IMR-90 (cell line): ENCODE results near the gene UNC5B. TPM values are rescaled to one million over a fixed set of nuclear protein-coding genes. Genes with fewer than 3 reads are reported as not detected.

ENCODE experiments used
- ATAC-seq: fragments of 200-7000 bp; cut with Tn5 transposase; 2 replicates; pipeline ENCODE4 v1.9.1; 2020; ENCODE audit warnings: low read depth, mild to moderate bottlenecking, moderate library complexity
- BruUV-seq: library from RNA; stranded (reverse); fragments of 400-500 nt; replicated peaks from 2 replicates; lab custom pipeline; 2021; lab: Mats Ljungman, UMichigan
- CTCF ChIA-PET: fragments of 300-600 bp; formaldehyde crosslinking; extraction: SDS; loops from one replicate; lab custom pipeline; 2021; ENCODE audit warnings: antibody characterized with exemption; lab: Yijun Ruan, JAX
- POLR2A ChIA-PET: fragments of 300-600 bp; sonication (Branson Sonifier 250); formaldehyde crosslinking; loops from one replicate; lab custom pipeline; 2022; ENCODE audit warnings: antibody characterized with exemption; ENCODE audit not compliant: unreplicated experiment; lab: Charles Lee
- DNase-seq: peaks from one replicate; pipeline ENCODE4 v3.0.0; 2013
- H2AFZ ChIP-seq: replicated peaks from 2 replicates; pipeline ENCODE3; 2013; ENCODE audit warnings: low read length, mild to moderate bottlenecking; ENCODE audit not compliant: poor library complexity
- H2AK5ac ChIP-seq: 2 replicates; pipeline ENCODE4 v1.6.1; 2013; ENCODE audit warnings: low read depth, low read length, inconsistent platforms
- H2AK9ac ChIP-seq: replicated peaks from 2 replicates; pipeline ENCODE3; 2013; ENCODE audit warnings: mild to moderate bottlenecking, low read depth, low read length, moderate library complexity; ENCODE audit not compliant: poor library complexity
- H2BK120ac ChIP-seq: 2 replicates; pipeline ENCODE4 v1.6.1; 2013; ENCODE audit warnings: low read depth, low read length, inconsistent platforms
- H2BK15ac ChIP-seq: 3 replicates; pipeline ENCODE4 v1.6.1; 2013; ENCODE audit warnings: low read depth, low read length, inconsistent platforms
- H2BK20ac ChIP-seq: 2 replicates; pipeline ENCODE4 v1.6.1; 2013; ENCODE audit warnings: low read depth, mild to moderate bottlenecking, inconsistent platforms, low read length, moderate library complexity
- H2BK5ac ChIP-seq: 2 replicates; pipeline ENCODE4 v1.6.1; 2013; ENCODE audit warnings: mild to moderate bottlenecking, low read depth, low read length, inconsistent platforms; ENCODE audit not compliant: poor library complexity, severe bottlenecking
- H3K14ac ChIP-seq: replicated peaks from 2 replicates; pipeline ENCODE4 v1.6.1; 2013; ENCODE audit warnings: low read depth, low read length, inconsistent platforms
- H3K18ac ChIP-seq: 2 replicates; pipeline ENCODE4 v1.6.1; 2013; ENCODE audit warnings: low read depth, low read length, control low read depth
- H3K23ac ChIP-seq: 2 replicates; pipeline ENCODE4 v1.6.1; 2013; ENCODE audit warnings: low read depth, low read length, inconsistent platforms
- H3K27ac ChIP-seq: 2 replicates; pipeline ENCODE4 v1.5.1; 2013; ENCODE audit warnings: mild to moderate bottlenecking, control low read depth, low read length; ENCODE audit not compliant: insufficient read depth
- H3K27me3 ChIP-seq: 2 replicates; pipeline ENCODE4 v1.6.1; 2013; ENCODE audit warnings: low read length; ENCODE audit not compliant: control insufficient read depth, insufficient read depth
- H3K36me3 ChIP-seq: 2 replicates; pipeline ENCODE4 v1.6.1; 2013; ENCODE audit warnings: low read length, mixed read lengths; ENCODE audit not compliant: control insufficient read depth, insufficient read depth
- H3K4ac ChIP-seq: 2 replicates; pipeline ENCODE4 v1.6.1; 2013; ENCODE audit warnings: low read depth, low read length, inconsistent platforms
- H3K4me1 ChIP-seq: 2 replicates; pipeline ENCODE4 v1.6.1; 2013; ENCODE audit warnings: low read length, mixed read lengths; ENCODE audit not compliant: control insufficient read depth, insufficient read depth
- H3K4me2 ChIP-seq: 2 replicates; pipeline ENCODE4 v1.6.1; 2013; ENCODE audit warnings: low read depth, mild to moderate bottlenecking, control low read depth, low read length, moderate library complexity
- H3K4me3 ChIP-seq: 2 replicates; pipeline ENCODE4 v1.5.1; 2013; ENCODE audit warnings: low read depth, mild to moderate bottlenecking, control low read depth, low read length, moderate library complexity; ENCODE audit not compliant: insufficient read depth
- H3K56ac ChIP-seq: 2 replicates; pipeline ENCODE4 v1.6.1; 2013; ENCODE audit warnings: low read length, inconsistent platforms; ENCODE audit not compliant: insufficient read depth; ENCODE audit errors: extremely low read depth
- H3K79me1 ChIP-seq, 2 experiments: 2 replicates each; pipeline ENCODE4 v1.6.1; 2013; ENCODE audit warnings: low read length in 2 of 2, inconsistent platforms in 1 of 2, low read depth in 1 of 2
- H3K9ac ChIP-seq: 2 replicates; pipeline ENCODE4 v1.6.1; 2013; ENCODE audit warnings: low read depth, low read length, control low read depth
- H3K9me1 ChIP-seq: 2 replicates; pipeline ENCODE4 v1.6.1; 2013; ENCODE audit warnings: low read length, inconsistent platforms; ENCODE audit not compliant: insufficient read depth
- H3K9me3 ChIP-seq: 2 replicates; pipeline ENCODE4 v1.6.1; 2013; ENCODE audit warnings: low read length; ENCODE audit not compliant: control insufficient read depth, insufficient read depth
- H4K20me1 ChIP-seq: 2 replicates; pipeline ENCODE4 v1.6.1; 2013; ENCODE audit warnings: low read length, inconsistent platforms; ENCODE audit not compliant: insufficient read depth
- H4K5ac ChIP-seq: 2 replicates; pipeline ENCODE4 v1.6.1; 2013; ENCODE audit warnings: mild to moderate bottlenecking, low read depth, low read length, control low read depth
- H4K8ac ChIP-seq, 2 experiments: 2 replicates each; pipeline ENCODE4 v1.6.1; 2013; ENCODE audit warnings: low read depth in 2 of 2, low read length in 2 of 2, control low read depth in 1 of 2, inconsistent platforms in 1 of 2
- H4K91ac ChIP-seq: 2 replicates; pipeline ENCODE4 v1.6.1; 2013; ENCODE audit warnings: low read depth, low read length, inconsistent platforms; ENCODE audit not compliant: insufficient read depth
- CEBPB ChIP-seq: IDR thresholded peaks from 2 replicates; pipeline ENCODE4 v1.6.1; 2012; ENCODE audit warnings: low read depth, low read length, improper control_type of control experiment
- ELK1 ChIP-seq: fragments of 150-350 bp; IDR thresholded peaks from 2 replicates; pipeline ENCODE4 v1.6.1; 2016; ENCODE audit warnings: low read depth, mild to moderate bottlenecking, low read length, moderate library complexity, borderline replicate concordance
- MAFK ChIP-seq: IDR thresholded peaks from 2 replicates; pipeline ENCODE4 v1.6.1; 2012; ENCODE audit warnings: low read depth, low read length, improper control_type of control experiment
- MXI1 ChIP-seq: IDR thresholded peaks from 2 replicates; pipeline ENCODE4 v1.6.1; 2012; ENCODE audit warnings: low read depth, mild to moderate bottlenecking, low read length, moderate library complexity, borderline replicate concordance
- RFX5 ChIP-seq: IDR thresholded peaks from 2 replicates; pipeline ENCODE4 v1.8.0; 2012; ENCODE audit warnings: low read depth, mild to moderate bottlenecking, low read length, moderate library complexity
- WGBS, 2 experiments: methylation state at CpG; one replicate each; pipeline versions ENCODE4 v1.1.5 to v1.1.7; 2013; ENCODE audit warnings: missing lambda C conversion rate in 2 of 2; ENCODE audit not compliant: insufficient read length in 1 of 2; ENCODE audit errors: extremely low coverage in 2 of 2; 5-methylcytosine and 5-hydroxymethylcytosine counted together
- dilution Hi-C: fragments of 300-500 bp; cut with HindIII; formaldehyde crosslinking; loops from one replicate; pipeline ENCODE4 v1.14.3; 2018; ENCODE audit warnings: low sequenced_read_pairs; ENCODE audit not compliant: unreplicated experiment
- in situ Hi-C: fragments of 300-500 bp; cut with MboI; formaldehyde crosslinking; loops from 3 replicates; pipeline ENCODE4 v1.14.3; 2019; ENCODE audit warnings: low sequenced_read_pairs, inconsistent platforms, mixed read lengths
- intact Hi-C: fragments of 100-400 bp; cut with micrococcal nuclease; formaldehyde crosslinking; loops from 2 replicates; pipeline ENCODE4 v1.10.0; 2022
- polyA plus RNA-seq, 3 experiments: library from polyadenylated mRNA; depleted of rRNA; stranded (reverse); fragments of >200 nt; gene quantifications; 2 replicates each; pipeline ENCODE4 v1.2.3, GENCODE V29; 2012; ENCODE audit warnings: low replicate concordance in 1 of 3
- total RNA-seq: library from RNA; depleted of rRNA; stranded (reverse); fragments of >200 nt; gene quantifications from 2 replicates; pipeline ENCODE4 v1.2.3, GENCODE V29; 2012

UNC5B gene
- total and polyA plus RNA-seq, 2 of the 4 experiments (the other 2 are of a cell fraction) = 1.6 to 4.2 TPM

GRCh38 chr10:71308985-71309384 lies 96.6 kb downstream of the UNC5B start:
- no peak overlapping the region for H3K9ac ChIP-seq
- no peak overlapping the region for H4K5ac ChIP-seq
- no peak overlapping the region for H3K27ac ChIP-seq
- ChIA-PET POLR2A (interaction anchor here (0.6 kb wide), 1 partner anchor 9 kb away, joined by 3 read pairs; no protein-coding TSS in a partner anchor), CTCF (no interaction called here)
- peaks cover 4% of the 10 kb centered on the region; the same call in 1 of the 2 replicates for H3K4me1 ChIP-seq
- BruUV-seq = no TSS peak
- H3K36me3 ChIP-seq = no peaks in the 10 kb centered on the region
- no peak for TF ChIP-seq CEBPB
- TF ChIP-seq MXI1 = no peak
- no peak for TF ChIP-seq RFX5
- TF ChIP-seq ELK1 = no peak
- TF ChIP-seq MAFK = no peak
- intact Hi-C loops (no loop called here), dilution Hi-C loops (no loop called here), in situ Hi-C loops (no loop called here)
- H2AK9ac ChIP-seq = no peak overlapping the region
- H2BK15ac ChIP-seq = no peak overlapping the region
- no peak overlapping the region for H3K18ac ChIP-seq
- H2AFZ ChIP-seq = no peak overlapping the region
- no peaks in the 10 kb centered on the region for H3K9me1 ChIP-seq
- H4K8ac ChIP-seq = no peak overlapping the region
- no peaks in the 10 kb centered on the region for H4K20me1 ChIP-seq
- H2AK5ac ChIP-seq = no peak overlapping the region
- no peak overlapping the region for H2BK120ac ChIP-seq
- no peak overlapping the region for H3K56ac ChIP-seq
- H4K91ac ChIP-seq = no peak overlapping the region
- no peak overlapping the region for H3K14ac ChIP-seq
- no peak overlapping the region for H3K4me3 ChIP-seq
- no peak overlapping the region for H3K4ac ChIP-seq
- no peaks in the 10 kb centered on the region for H3K9me3 ChIP-seq
- H2BK5ac ChIP-seq = no peak overlapping the region
- no peak overlapping the region for H2BK20ac ChIP-seq
- peaks cover 11% of the 10 kb centered on the region for H3K27me3 ChIP-seq
- H3K79me1 ChIP-seq = no peaks in the 10 kb centered on the region
- no peak overlapping the region for H3K4me2 ChIP-seq
- DNase-seq (no peak), ATAC-seq (no peak)
- WGBS, 2 experiments = no CpG with 5 or more reads among the region's 3 CpGs
- no peak overlapping the region for H3K23ac ChIP-seq
